Gastroesophageal sphincter (tissue), 3 donors: Measurements from ENCODE around the gene NTRK1.

Experiments used
- CTCF ChIP-seq, 4 experiments: fragments of 200-600 bp in 2 of 4; fragments of 450-650 bp in 2 of 4; sonication (generic) in 1 of 4; IDR thresholded peaks; one replicate each; pipeline ENCODE4 v1.5.1; 2017 to 2019; ENCODE audit warnings: antibody characterized with exemption in 4 of 4, mild to moderate bottlenecking in 2 of 4, moderate library complexity in 2 of 4
- EP300 ChIP-seq: sonication (generic); formaldehyde crosslinking; IDR thresholded peaks from one replicate; pipeline ENCODE4 v1.6.1; 2017; ENCODE audit warnings: antibody characterized with exemption, mild to moderate bottlenecking
- POLR2A ChIP-seq, 2 donors: fragments of 450-650 bp; IDR thresholded peaks; one replicate each; pipeline ENCODE4 v1.6.1; 2017; ENCODE audit warnings: antibody characterized with exemption in 2 of 2, mild to moderate bottlenecking in 2 of 2, moderate library complexity in 1 of 2
- POLR2AphosphoS5 ChIP-seq: sonication (generic); formaldehyde crosslinking; IDR thresholded peaks from one replicate; pipeline ENCODE4 v1.6.1; 2017; ENCODE audit warnings: antibody characterized with exemption

- no peak for TF ChIP-seq CTCF (IDR thresholded peaks at IDR 0.05)
- no peak for TF ChIP-seq POLR2A (IDR thresholded peaks at IDR 0.05)
- no peak for TF ChIP-seq POLR2AphosphoS5
- TF ChIP-seq EP300 = no peak
Measured at GRCh38 chr1:156833603-156834002, 27.1 kb upstream of the NTRK1 start.
